ENCODE results near the gene TFIP11.

Gene TFIP11

DNA sequence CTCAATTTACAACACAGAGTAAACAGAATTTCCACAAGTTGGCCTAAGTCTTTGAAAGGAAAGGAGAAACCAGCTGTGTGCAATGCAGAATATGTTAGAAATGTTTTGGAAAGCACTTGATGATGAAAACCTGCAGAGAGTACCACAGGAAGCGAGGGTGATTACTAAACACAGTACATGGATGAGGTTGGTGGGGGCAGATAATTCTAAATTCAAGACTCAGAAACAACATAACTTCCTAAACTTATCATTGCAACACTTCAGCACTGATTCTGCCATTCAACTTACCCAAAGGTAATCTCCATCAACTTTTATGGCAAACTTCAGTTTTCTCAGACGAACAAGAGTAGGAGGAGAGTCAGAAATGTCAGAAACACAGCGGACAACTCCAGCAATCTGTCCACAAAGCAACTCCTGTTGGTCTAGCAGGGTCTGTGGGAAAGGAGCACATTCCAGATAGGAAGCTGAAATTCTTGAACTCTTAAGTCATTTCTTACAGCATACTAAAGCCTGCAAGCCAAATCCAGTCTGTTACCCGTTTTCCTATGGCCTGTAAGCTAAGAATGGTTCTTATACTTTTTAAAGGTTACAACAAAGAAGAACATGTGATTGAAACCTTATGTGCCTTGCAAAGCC lies 35.5 kb downstream of the TFIP11 start:
- DNase-seq = no peak

DNA sequence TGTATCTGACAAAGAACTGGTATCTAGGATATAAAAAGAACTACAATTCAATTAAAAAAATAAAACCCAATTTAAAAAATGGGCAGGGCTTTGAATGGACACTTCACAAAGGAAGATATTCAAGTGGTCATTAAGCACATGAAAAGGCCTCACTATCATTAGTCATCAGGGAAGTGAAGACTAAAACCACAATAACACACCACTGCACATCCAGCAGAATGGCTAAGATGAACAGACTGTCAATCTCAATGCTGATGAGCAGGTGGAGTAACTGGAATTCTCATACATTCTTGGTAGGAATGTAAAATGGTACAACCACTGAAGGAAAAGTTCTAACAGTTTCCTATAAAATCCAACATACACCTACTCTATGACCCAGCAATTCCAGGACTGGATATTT lies 37.6 kb downstream of the TFIP11 start:
- DNase-seq = no peak

DNA sequence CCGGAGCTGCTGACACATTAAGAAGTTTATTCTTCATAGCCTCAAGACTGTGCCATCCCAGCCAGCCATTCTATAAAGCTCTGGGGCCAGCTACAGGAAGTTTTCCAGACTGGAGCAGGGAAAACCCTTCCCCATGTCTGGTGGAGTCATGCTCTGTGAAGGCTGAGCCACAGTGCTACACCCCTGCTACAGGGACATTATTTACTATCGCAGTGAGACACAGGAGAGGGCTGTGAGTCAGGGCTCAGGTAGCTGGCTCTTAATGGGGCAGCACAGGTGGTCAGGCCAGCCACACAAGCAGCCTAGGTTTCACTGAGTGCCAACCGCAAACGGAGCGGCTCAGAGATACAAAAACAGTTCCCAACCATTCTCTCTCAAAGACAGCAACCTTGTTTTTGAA lies 40.8 kb downstream of the TFIP11 start:
- DNase-seq = no peak

DNA sequence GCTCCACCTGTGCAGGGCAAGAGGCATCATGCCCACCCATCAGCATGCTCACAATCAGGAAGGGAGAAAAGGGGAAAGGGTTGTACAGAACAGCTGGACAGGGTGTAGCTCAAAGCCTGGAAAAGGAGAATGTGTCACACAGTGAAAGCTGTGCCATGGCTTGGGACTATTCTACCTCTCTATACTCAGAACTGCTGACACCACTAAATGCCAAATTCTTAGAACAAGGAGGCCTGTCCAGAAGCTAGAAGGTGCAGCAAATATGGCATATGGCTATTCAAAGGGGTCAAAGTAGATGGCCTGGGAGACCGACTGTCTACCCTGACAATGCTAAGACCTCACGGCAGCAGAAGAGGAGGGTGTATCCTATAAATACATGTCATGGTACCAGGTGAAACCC lies 41.5 kb downstream of the TFIP11 start:
- no peak for DNase-seq

DNA sequence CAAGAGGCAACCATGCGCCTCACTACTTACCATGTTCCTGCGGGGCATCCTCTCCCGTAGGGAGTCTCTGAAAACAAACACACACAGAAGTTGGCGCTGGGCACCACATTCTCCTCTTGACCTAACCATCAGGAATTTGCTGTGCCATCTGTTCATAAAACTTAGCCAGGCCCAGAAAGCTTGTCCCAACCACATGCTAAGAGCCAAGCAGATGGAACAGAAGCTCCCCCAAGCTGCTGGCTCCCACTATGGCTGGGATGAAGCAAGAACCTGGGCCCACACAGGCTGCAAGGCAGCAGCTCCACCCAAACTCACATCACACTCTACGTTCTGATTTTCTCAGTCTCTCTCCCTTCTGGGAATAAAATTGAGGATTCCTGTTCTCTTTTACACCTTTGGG lies 46.1 kb downstream of the TFIP11 start:
- DNase-seq = no peak

DNA sequence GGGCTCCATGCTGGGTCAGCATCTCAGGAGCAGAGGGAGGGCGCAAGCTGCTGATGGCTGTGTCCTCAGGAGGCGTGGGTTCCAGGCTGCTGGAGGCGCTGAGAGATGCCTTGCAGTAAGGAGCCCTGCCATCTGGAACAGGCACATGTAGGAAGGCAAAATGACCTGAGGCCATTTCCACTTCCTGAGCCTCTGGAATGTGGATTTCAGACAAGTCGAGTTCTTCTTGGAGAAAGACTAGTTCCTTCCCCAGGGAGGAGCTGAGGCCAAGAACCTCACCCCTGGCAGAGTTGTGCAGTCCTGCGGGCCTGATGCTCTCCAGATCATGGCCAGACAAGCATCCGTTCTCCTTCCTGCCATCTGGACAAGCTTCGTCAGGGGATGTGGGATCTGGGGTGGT lies 48.0 kb downstream of the TFIP11 start:
- no peak for DNase-seq

DNA sequence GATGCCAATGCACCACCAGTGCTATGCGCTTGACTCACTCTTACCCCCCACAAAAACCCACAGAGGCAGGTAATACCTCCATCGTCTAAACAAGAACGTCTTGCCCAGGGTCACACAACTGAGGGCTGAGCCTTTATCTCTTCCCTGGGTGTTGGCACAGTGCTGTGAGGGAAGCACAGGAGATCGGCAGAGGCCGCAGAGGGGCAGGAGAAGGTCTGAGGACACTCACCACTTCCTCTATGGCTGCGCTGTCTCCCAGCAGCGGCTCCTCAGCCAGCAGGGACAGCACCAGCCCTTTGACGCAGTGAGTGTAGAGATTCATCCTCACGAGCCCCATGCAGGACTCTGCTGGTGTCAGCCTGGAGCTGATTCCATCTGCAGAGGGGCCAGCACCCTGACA lies 48.6 kb downstream of the TFIP11 start:
- DNase-seq = no peak

DNA sequence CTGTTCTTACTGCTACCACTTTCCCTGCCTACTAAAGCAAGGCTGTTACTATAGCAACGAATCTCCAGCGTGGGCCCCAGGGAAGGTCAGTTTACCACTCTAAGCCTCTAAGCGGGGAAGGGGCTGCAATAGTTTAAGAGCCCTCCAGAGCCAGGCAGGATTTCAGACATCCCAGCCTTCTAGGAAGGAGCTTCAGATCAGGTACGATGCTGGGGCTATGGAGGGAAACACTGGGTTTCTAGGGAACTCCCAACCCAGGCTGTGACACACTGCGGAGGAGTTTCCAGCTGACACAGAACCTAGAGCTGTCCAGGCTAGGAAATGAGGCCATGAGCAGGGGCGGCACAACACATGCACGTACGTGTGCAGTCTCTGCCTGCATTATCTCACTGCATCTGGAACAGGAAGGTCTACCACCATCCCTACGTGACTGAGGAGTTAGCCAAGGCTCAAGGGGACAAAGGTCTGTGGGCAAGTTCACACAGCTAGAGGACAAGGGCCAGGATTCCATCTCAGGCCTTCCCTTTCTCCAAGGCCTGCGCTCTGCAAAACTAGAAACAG lies 49.1 kb downstream of the TFIP11 start:
- no peak for DNase-seq

DNA sequence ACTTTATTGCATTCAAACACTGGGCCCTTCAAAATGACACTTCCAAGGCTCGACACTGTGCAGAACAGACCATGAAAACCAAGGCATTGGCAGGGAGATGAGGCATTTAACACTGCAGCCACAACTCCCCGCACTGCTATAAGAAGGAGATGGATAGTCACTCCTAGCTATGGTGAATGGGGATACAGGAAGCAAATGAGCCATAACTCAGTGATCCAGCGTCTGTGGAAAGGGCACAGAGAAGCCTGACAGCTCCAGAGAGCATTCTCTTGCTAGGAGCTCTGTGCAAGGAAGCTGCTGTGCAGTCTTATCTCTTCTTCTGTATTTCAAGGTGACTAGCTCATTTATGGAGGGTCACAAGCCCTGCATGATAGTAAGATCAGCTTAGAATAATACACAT lies 49.6 kb downstream of the TFIP11 start:
- no peak for DNase-seq

DNA sequence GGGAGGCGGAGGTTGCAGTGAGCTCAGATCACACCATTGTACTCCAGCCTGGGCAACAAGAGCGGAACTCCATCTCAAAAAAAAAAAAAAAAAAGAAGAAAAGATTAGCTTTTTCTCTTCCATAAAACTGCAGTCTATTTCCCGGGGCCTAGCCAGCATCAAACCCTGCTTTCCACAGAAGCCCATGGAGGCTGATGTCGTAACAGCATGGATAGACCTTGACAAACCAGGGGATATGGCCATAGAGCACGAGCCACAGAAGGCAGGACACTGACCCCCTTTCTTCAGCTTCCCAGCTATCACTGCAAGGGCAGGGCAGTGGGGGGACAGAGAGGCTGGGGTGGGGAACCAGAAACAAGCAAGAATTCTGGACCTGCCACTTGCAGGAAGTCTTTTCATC lies 50.2 kb downstream of the TFIP11 start:
- DNase-seq = no peak

DNA sequence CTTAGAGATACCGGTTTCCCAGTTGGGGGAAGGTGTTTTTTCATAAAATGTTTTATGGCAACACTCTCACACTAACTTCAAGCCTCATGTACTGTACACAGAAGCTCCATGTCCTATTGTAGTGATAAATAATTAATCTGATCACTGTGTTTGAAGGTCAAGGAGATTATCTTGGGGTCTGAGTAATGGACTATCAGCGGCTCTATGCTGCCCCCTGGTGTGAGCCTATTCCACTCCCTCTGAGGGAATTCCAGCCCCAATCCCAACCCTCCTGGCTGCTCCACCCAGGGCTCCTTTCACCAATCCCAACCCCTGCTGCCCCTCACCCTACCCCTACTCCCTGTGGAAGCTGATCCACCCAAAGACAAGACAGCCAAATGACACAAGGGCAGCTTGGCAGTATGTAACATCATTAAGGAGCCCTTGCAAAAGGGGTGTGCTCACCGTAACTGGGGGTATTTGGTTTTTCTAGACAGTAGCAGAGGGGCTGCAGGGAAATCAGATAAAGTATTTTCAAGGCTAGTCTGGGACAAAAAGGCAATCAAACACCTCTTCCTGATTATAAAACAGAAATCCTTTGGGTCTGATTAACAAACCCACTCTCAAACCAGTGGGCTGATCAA lies 51.0 kb downstream of the TFIP11 start:
- DNase-seq = no peak

DNA sequence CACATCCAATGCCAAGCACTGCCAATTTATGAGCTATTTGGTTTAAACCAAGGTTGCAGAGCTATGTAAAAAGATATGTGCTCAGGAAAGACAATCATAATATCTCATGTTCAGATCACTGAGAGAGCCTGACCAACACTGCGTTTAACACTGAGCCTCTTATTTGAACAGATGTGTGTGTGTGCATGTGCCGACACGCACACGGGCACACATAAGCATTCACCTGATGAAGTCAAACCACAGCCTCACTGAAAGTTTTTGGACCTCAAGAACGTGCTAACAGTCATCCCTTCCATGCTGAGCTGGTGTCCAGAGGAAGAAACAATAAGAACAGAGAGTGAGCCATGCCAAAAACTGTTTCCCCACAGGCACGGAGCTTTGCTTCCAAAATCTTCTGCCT lies 52.1 kb downstream of the TFIP11 start:
- DNase-seq = no peak

DNA sequence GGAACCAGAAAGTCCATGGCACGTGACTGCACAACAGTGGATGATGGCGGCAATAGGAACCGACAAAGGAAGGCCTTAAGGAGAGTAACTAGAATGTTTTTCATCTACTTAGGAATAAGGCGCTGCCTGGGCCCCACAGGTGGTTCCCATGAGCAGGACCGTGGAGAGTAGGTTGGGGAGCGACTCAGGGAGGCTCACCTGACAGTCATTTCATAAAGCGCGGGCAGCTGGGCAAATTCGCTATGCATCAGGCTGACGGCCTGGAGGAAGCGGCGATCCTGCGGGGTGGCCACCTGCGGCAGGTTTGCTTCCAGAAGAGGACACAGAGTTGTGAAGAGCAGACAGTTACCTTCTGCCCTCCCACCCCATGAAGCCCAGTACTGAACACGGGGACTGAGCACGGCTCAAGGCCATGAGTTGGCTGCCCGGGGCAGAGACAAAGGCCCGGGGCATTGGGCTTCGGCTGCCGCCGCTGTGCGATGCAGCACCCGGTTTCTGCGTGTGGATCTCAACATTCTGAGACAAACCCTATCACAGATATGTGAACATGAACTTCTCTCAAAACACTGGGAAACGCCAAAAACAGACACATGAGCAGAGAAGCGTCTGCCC lies 54.5 kb downstream of the TFIP11 start:
- DNase-seq = no peak

DNA sequence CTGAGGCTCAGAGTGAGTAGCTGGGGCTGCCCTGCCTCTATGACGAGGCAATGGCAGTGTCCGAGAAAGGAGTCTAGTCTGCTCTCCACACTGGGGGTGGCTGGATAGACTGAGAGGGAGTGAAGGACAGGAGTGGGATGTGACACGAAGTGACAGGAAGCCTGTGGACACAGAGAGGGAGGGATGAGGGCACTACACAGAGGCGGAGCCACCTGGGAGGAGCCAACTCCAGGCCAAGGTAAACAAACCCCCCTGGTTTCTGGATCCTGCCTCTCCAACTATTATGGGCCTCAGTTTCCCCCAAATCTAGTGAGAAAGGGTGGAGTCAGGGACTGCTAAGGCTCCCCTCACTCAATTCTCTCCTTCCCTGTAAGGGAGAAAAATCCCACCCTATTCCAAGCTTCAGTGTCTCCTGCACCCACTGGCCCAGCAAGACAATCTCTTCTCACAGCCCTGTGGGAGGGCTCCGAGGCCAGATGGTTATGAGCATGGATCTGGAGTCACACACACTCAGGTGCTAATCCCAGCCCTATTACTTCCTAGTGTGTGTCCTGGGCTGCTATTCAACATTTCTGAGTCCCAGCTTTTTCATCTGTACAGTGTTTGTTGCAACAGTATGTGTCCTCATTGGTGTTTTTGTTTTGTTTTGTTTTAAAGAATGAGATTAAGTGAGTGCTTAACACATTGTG lies 58.3 kb downstream of the TFIP11 start:
- no peak for DNase-seq

DNA sequence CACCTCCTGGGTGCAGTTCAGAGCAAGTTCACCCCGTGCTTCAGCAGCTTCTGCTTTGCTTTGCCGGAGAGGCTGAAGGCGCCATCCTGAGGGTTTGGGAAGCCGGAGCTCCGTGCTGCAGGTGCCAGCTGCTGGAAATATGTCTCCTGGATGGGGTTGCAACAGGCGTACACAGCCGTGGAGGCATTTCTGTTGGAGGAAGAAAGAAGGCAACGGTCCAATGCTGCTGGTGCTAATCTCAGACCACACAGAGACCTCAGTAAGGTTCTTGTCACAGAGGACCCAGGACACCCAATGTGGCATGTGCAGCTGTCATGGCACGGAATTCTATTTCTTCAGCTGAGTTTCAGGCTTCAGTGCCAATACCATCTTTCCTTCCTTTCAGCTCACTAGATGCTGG lies 59.1 kb downstream of the TFIP11 start:
- DNase-seq = no peak

DNA sequence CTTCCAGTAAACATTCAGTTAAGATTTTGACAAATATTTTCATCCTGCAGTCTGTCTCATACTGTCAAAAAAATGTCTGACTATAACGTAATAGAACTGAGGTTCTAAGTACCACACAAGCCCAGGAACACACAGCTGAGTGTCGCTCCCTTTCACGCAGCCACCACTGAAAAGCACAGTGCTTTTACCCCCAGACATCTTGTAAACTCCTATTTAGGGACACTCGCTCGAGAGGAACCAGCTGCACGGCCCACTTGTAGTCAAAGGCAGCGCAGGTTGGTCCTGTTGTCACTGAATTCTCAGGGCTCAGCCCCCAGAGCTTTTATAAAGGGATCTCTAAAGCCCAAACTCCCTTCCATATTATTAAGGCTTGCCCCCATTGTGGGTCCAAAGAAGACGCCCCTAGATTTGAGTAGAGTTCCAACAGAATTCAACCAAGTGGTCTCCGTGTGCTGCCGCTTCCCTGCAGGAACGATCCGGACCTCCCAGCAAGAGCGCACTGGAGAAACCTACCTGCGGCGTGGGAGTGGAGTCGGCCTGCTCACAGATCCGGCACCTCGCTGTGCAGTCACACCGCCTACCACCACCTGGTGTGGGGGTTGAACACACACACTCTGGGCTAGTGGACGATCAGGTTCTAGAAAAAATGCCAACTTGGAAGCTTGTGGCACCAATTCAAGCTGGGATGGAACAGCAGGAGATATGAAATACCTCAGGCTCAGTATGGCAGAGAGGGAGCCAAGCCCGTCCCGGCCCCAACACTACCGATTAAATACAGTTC lies 59.8 kb downstream of the TFIP11 start:
- no peak for DNase-seq

DNA sequence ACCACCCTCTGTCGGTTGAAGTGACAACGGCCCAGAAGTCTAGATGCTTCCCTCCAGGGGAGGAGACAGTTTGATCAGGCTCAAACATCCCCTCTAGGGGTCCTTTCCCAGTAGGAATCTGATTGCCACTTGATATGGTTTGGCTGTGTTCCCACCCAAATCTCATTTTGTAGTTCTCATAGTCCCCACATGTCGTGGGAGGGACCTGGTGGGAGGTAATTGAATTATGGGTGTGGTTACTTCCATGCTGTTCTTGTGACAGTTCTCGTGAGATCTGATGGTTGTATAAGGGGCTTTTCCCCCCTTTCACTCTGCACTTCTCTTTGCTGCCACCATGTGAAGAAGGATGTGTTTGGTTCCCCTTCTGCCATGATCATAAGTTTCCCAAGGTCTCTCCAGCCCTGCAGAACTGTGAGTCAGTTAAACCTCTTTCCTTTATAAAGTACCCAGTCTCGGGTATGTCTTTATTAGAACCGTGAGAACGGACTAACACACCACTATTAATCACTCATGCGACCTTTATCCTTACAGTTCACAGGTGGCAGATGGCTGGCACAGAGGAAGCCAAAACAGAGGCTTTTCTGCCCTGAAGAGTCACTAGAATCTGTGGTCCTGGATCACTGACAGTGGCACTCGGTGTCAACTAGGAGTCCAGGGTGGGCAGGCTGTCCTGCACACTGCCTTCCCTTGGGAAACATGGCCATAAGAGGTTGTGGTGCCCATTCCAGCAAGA lies 61.7 kb downstream of the TFIP11 start:
- DNase-seq = no peak

DNA sequence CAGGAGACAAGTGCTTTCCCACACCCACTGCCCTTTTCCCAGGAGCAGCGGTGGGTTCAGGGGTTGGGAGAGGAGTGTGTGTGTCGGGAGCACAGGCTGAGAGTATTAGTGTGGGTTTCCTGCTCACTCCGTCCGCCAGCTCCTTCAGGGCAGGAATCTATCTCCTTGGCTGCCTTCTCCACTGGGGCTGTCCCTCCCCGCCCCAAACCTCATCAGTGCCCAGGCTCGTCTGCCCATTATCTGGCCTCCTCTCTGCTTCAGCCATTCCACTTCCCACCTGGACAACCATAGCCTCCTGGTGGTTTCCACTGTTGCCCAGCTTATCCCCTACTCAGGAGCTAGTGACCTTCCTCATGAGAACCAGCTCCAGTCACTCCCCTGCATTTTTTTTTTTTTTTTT lies 63.3 kb downstream of the TFIP11 start:
- no peak for DNase-seq

DNA sequence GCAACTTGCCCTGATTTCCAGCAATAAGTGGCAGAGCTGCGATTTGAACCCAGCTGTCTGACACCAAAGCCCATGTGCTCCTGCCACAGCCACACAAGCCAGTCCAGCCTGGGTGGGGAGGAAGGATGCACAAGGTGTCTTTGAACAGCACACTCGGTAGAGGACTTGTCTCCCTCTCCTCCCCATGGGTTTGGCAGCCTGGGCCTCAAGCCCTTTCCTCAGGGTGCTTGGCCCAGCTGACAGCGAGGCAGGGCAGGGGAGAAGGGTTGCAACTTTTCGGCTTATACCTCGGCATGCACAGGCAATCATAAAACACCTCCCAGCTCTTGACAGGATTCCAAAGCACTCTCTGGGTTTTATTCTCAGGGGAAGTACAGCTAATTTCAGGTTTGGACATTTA lies 63.9 kb downstream of the TFIP11 start:
- DNase-seq = no peak

DNA sequence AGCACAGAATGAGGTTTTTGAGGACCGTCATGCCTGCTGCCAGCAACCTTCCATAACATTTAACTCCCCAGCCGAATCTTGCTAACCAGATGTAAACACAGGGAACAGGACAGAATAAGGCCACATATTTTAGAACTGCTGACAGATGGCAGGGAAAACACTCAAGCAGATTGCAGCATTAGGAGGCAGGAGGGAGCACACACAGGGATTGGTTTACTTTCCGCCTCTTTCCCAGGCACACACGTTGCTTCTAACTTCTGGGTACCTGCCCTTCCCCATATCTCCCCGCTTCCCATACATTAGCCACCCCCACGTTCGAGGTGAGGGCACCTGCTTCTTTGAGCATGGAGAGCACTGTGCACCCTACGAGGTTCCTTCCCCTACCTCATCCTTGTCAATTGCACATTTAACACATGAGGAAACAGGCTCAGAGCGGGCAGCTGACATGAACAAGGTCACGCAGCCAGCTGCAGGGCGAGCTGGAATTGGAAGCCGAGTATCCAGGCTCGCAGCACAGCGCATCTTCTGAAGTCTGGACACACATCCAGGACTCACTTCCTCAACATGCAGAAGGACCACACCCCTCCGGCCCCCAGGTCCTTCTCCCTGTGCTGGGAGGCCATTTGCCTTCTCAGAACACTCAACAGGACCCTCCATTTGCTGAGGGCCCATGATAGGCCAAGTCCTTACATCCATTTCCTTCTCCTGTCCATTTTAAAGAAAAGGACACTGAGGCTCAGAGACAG lies 64.5 kb downstream of the TFIP11 start:
- DNase-seq = no peak

DNA sequence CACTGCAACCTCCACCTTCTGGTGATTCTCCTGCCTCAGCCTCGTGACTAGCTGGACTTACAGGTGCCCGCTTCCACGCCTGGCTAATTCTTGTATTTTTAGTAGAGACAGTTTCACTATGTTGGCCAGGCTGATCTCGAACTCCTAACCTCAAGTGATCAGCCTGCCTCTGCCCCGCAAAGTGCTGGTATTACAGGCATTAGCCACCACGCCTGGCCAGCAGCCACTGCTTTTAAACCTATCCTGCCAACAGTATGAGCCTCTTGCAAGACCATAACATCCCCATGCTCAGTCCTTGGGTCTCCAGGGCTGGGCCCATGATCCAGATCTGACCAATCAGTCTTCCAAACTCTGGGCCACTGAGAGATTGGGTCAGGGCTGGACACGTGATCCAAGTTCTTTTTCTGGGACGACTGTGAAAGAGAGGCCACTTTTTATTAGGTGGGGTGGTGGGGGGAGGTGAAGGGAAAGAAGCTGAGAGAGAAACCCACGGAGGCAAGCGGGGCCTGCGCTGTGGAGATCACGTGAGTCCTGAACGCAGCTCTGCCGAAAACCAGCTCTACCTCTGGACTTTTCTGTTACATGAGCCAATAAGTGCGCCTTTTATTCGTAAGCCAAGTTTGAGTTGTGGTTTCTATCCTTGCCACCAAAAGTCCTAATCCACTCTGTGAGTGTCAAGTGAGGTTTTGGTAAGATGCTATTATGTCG lies 65.3 kb downstream of the TFIP11 start:
- DNase-seq = no peak
